Trophoblast cell (in vitro differentiated cells and primary cell): ENCODE measurements around the gene DEDD2.

Experiments
- DNase-seq, 2 donors: peaks; one replicate each; pipeline ENCODE4 v3.0.0-alpha.2; 2016
- H2AFZ ChIP-seq: 2 replicates; pipeline ENCODE4 v1.6.1; 2013; ENCODE audit warnings: low read length, moderate library complexity, mild to moderate bottlenecking; ENCODE audit not compliant: insufficient read depth, poor library complexity
- H2AK5ac ChIP-seq: 2 replicates; pipeline ENCODE4 v1.6.1; 2013; ENCODE audit warnings: mild to moderate bottlenecking, low read length
- H2BK120ac ChIP-seq: 2 replicates; pipeline ENCODE4 v1.6.1; 2013; ENCODE audit warnings: low read length, mild to moderate bottlenecking, moderate library complexity; ENCODE audit not compliant: insufficient read depth, poor library complexity
- H2BK12ac ChIP-seq: 2 replicates; pipeline ENCODE4 v1.6.1; 2013; ENCODE audit warnings: mild to moderate bottlenecking, low read length, moderate library complexity
- H2BK5ac ChIP-seq: 2 replicates; pipeline ENCODE4 v1.6.1; 2013; ENCODE audit warnings: low read length, low read depth, moderate library complexity, mild to moderate bottlenecking; ENCODE audit not compliant: poor library complexity
- H3K14ac ChIP-seq: 2 replicates; pipeline ENCODE4 v1.6.1; 2013; ENCODE audit warnings: mild to moderate bottlenecking, low read length
- H3K18ac ChIP-seq: 2 replicates; pipeline ENCODE4 v1.6.1; 2013; ENCODE audit warnings: mild to moderate bottlenecking, low read length
- H3K23ac ChIP-seq: 2 replicates; pipeline ENCODE4 v1.6.1; 2013; ENCODE audit warnings: low read length
- H3K27ac ChIP-seq: 2 replicates; pipeline ENCODE4 v1.5.1; 2013; ENCODE audit warnings: low read depth, mild to moderate bottlenecking, inconsistent platforms, low read length, moderate library complexity
- H3K27me3 ChIP-seq: 2 replicates; pipeline ENCODE4 v1.6.1; 2013; ENCODE audit warnings: inconsistent platforms, mild to moderate bottlenecking, low read length, moderate library complexity; ENCODE audit not compliant: insufficient read depth
- H3K36me3 ChIP-seq, 2 experiments: 1 replicate in 1 of 2; 2 replicates in 1 of 2; pipeline ENCODE4 v1.6.1; 2013; ENCODE audit warnings: low read length in 2 of 2, mild to moderate bottlenecking in 2 of 2, moderate library complexity in 1 of 2; ENCODE audit not compliant: insufficient read depth in 2 of 2, control insufficient read depth in 1 of 2
- H3K4ac ChIP-seq: 2 replicates; pipeline ENCODE4 v1.6.1; 2013; ENCODE audit warnings: low read depth, mild to moderate bottlenecking, low read length, moderate library complexity
- H3K4me1 ChIP-seq, 2 experiments: 1 replicate in 1 of 2; 2 replicates in 1 of 2; pipeline ENCODE4 v1.6.1; 2013; ENCODE audit warnings: low read length in 2 of 2, mild to moderate bottlenecking in 2 of 2, moderate library complexity in 1 of 2; ENCODE audit not compliant: insufficient read depth in 2 of 2, control insufficient read depth in 1 of 2
- H3K4me2 ChIP-seq: 2 replicates; pipeline ENCODE4 v1.6.1; 2013; ENCODE audit warnings: inconsistent platforms, mild to moderate bottlenecking, low read length, moderate library complexity
- H3K4me3 ChIP-seq: 2 replicates; pipeline ENCODE4 v1.5.1; 2013; ENCODE audit warnings: mild to moderate bottlenecking, low read depth, low read length, inconsistent platforms
- H3K79me1 ChIP-seq: one replicate; pipeline ENCODE4 v1.6.1; 2013; ENCODE audit warnings: low read length
- H3K79me2 ChIP-seq: 2 replicates; pipeline ENCODE4 v1.6.1; 2013; ENCODE audit warnings: low read length, mild to moderate bottlenecking; ENCODE audit not compliant: control insufficient read depth, insufficient read depth, poor library complexity
- H3K9ac ChIP-seq: 2 replicates; pipeline ENCODE4 v1.6.1; 2013; ENCODE audit warnings: mild to moderate bottlenecking, low read length
- H3K9me3 ChIP-seq: 2 replicates; pipeline ENCODE4 v1.6.1; 2013; ENCODE audit warnings: low read depth, mild to moderate bottlenecking, control low read depth, inconsistent platforms, low read length; ENCODE audit not compliant: insufficient read depth
- H4K12ac ChIP-seq: 2 replicates; pipeline ENCODE4 v1.6.1; 2013; ENCODE audit warnings: low read depth, mild to moderate bottlenecking, low read length, moderate library complexity
- H4K8ac ChIP-seq: 2 replicates; pipeline ENCODE4 v1.6.1; 2013; ENCODE audit warnings: low read depth, mild to moderate bottlenecking, low read length, moderate library complexity
- H4K91ac ChIP-seq: one replicate; pipeline ENCODE4 v1.6.1; 2013; ENCODE audit warnings: low read depth, mild to moderate bottlenecking, low read length, moderate library complexity
- WGBS: extraction: QIAGEN DNeasy Blood & Tissue Kit; methylation state at CpG from one replicate; pipeline ENCODE4 v1.1.7; 2013; ENCODE audit warnings: missing lambda C conversion rate; ENCODE audit not compliant: insufficient read length, insufficient coverage; ENCODE audit errors: extremely low coverage; 5-methylcytosine and 5-hydroxymethylcytosine counted together

DEDD2 gene

GRCh38 chr19:42159942-42160341 is 57.5 kb downstream of the DEDD2 start:
- H3K14ac ChIP-seq, result no peak overlapping the region
- DNase-seq, result no peak
- H2AFZ ChIP-seq, result no peak overlapping the region
- no CpG with 5 or more reads among the region's 7 CpGs for WGBS
- no peaks in the 10 kb centered on the region for H3K79me2 ChIP-seq
- H3K4ac ChIP-seq, result no peak overlapping the region
- no peak overlapping the region for H2BK5ac ChIP-seq
- no peaks in the 10 kb centered on the region for H3K27me3 ChIP-seq
- no peaks in the 10 kb centered on the region for H3K79me1 ChIP-seq
- H3K9ac ChIP-seq, result no peak overlapping the region
- no peaks in the 10 kb centered on the region for H3K9me3 ChIP-seq
- H4K91ac ChIP-seq, result no peak overlapping the region
- H3K4me2 ChIP-seq, result no peak overlapping the region
- H2AK5ac ChIP-seq, result no peak overlapping the region
- H3K27ac ChIP-seq, result no peak overlapping the region
- H3K18ac ChIP-seq, result no peak overlapping the region
- H2BK120ac ChIP-seq, result no peak overlapping the region
- H3K4me3 ChIP-seq, result no peak overlapping the region
- H4K12ac ChIP-seq, result no peak overlapping the region
- H3K23ac ChIP-seq, result no peak overlapping the region
- no peak overlapping the region for H4K8ac ChIP-seq
- no peaks in the 10 kb centered on the region for H3K36me3 ChIP-seq
- no peak overlapping the region for H2BK12ac ChIP-seq
- H3K4me1 ChIP-seq, result no peaks in the 10 kb centered on the region

GRCh38 chr19:42158926-42159325 is 58.6 kb downstream of the DEDD2 start:
- Histone ChIP-seq H3K4me2 (no peak overlapping the region), H3K4ac (no peak overlapping the region), H4K91ac (no peak overlapping the region), H3K14ac (no peak overlapping the region), H3K27me3 (no peaks in the 10 kb centered on the region), H3K18ac (no peak overlapping the region), H2AK5ac (no peak overlapping the region), H3K9ac (no peak overlapping the region), H4K8ac (no peak overlapping the region), H3K79me2 (no peaks in the 10 kb centered on the region), H4K12ac (no peak overlapping the region), H3K9me3 (no peaks in the 10 kb centered on the region), H2BK5ac (no peak overlapping the region), H2AFZ (no peak overlapping the region), H3K79me1 (no peaks in the 10 kb centered on the region), H3K4me3 (no peak overlapping the region), H2BK12ac (no peak overlapping the region), H3K36me3 (no peaks in the 10 kb centered on the region), H3K4me1 (no peaks in the 10 kb centered on the region), H3K23ac (no peak overlapping the region), H2BK120ac (no peak overlapping the region), H3K27ac (no peak overlapping the region)
- WGBS, result no CpG with 5 or more reads among the region's 2 CpGs
- DNase-seq, result no peak

GRCh38 chr19:42156571-42156970 is 60.9 kb downstream of the DEDD2 start:
- no peak overlapping the region for H2BK120ac ChIP-seq
- no peak overlapping the region for H2AK5ac ChIP-seq
- H2AFZ ChIP-seq, result no peak overlapping the region
- no peaks in the 10 kb centered on the region for H3K36me3 ChIP-seq
- no peaks in the 10 kb centered on the region for H3K9me3 ChIP-seq
- H4K91ac ChIP-seq, result no peak overlapping the region
- no peaks in the 10 kb centered on the region for H3K27me3 ChIP-seq
- H3K23ac ChIP-seq, result no peak overlapping the region
- DNase-seq, result no peak
- no peak overlapping the region for H4K8ac ChIP-seq
- no peak overlapping the region for H3K18ac ChIP-seq
- H3K9ac ChIP-seq, result no peak overlapping the region
- H3K4me2 ChIP-seq, result no peak overlapping the region
- WGBS, result no CpG with 5 or more reads among the region's 8 CpGs
- no peak overlapping the region for H4K12ac ChIP-seq
- no peak overlapping the region for H3K27ac ChIP-seq
- no peak overlapping the region for H3K4ac ChIP-seq
- H3K4me3 ChIP-seq, result no peak overlapping the region
- H2BK12ac ChIP-seq, result no peak overlapping the region
- H3K14ac ChIP-seq, result no peak overlapping the region
- H3K4me1 ChIP-seq, result no peaks in the 10 kb centered on the region
- H2BK5ac ChIP-seq, result no peak overlapping the region
- H3K79me2 ChIP-seq, result no peaks in the 10 kb centered on the region
- H3K79me1 ChIP-seq, result no peaks in the 10 kb centered on the region

- no CpG with 5 or more reads among the region's 10 CpGs for WGBS
- H2AFZ ChIP-seq, result no peak overlapping the region
- no peak overlapping the region for H3K9ac ChIP-seq
- no peaks in the 10 kb centered on the region for H3K36me3 ChIP-seq
- H4K91ac ChIP-seq, result no peak overlapping the region
- H3K27ac ChIP-seq, result no peak overlapping the region
- no peak overlapping the region for H4K8ac ChIP-seq
- H3K23ac ChIP-seq, result no peak overlapping the region
- no peak overlapping the region for H2BK12ac ChIP-seq
- no peaks in the 10 kb centered on the region for H3K79me1 ChIP-seq
- H3K79me2 ChIP-seq, result no peaks in the 10 kb centered on the region
- no peak for DNase-seq
- no peak overlapping the region for H3K14ac ChIP-seq
- H3K9me3 ChIP-seq, result no peaks in the 10 kb centered on the region
- H3K4me2 ChIP-seq, result no peak overlapping the region
- H4K12ac ChIP-seq, result no peak overlapping the region
- H2BK5ac ChIP-seq, result no peak overlapping the region
- no peak overlapping the region for H2BK120ac ChIP-seq
- no peak overlapping the region for H3K4me3 ChIP-seq
- no peak overlapping the region for H3K4ac ChIP-seq
- no peaks in the 10 kb centered on the region for H3K27me3 ChIP-seq
- H2AK5ac ChIP-seq, result no peak overlapping the region
- no peak overlapping the region for H3K18ac ChIP-seq
- no peaks in the 10 kb centered on the region for H3K4me1 ChIP-seq
Observed at GRCh38 chr19:42155796-42156195, 61.7 kb downstream of the DEDD2 start.
